CD4-positive, alpha-beta T cell treated with Interleukin-4 for 4 hours (primary cell): ENCODE results near the gene IMPDH1.
A peak's percentile ranks its signal among the peaks of the same experiment; 100 is the strongest.
"Not testable (repeated sequence)": the region's sequence is repeated elsewhere in the genome, so short reads cannot be mapped to it uniquely, and the experiment has no call there.

Source experiments
- DNase-seq: peaks from one replicate; pipeline ENCODE4 v3.0.0-alpha.2; 2020

Gene IMPDH1

DNA sequence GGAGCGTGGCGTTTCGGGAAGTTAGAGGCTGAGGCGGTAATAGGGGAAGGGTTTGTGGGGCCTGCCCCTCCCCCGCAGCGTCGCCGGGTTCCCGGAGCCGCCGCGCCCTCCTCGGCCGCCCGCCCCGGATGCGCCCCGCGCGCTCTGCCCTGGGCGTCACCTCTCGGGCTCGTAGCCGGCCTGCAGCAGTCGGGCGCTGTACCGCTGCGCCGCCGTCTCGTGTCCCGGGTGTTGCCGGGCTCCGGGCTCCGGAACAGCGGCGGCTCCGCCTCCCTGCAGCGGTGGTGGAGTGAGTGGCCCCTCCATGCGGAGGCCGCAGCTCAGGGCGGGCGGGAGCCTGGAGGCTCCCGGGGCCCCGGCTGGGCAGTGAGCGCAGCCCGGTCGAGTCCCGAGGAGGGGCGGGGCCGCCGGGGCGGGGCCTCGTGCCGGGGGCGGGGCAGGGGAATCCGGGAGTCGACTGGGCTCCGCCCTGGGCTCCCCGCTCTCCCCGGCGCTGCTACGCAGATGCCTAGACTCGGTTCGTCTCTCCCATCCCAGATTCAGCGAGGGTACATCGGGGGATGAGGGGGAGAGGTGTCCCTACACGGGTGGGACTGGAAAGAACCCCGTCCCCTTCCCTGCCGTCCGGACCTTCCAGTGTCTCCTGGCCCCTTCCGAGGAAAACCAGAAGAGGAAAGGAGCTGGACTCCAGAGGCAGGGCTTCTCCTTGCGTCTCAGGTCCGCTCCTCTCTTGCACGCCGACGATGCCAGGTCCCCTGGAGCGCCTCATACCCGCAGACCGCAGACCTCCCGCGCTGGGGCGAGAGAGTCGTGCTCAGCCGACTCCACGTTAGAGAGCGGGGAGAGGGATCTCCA lies at the start of gene IMPDH1:
TSS of gene IMPDH1 (minus strand) at position 387 of the 855 bp plus-strand sequence. CDS start at position 306, 81 bp downstream.
- peak; percentile 76 for DNase-seq

DNA sequence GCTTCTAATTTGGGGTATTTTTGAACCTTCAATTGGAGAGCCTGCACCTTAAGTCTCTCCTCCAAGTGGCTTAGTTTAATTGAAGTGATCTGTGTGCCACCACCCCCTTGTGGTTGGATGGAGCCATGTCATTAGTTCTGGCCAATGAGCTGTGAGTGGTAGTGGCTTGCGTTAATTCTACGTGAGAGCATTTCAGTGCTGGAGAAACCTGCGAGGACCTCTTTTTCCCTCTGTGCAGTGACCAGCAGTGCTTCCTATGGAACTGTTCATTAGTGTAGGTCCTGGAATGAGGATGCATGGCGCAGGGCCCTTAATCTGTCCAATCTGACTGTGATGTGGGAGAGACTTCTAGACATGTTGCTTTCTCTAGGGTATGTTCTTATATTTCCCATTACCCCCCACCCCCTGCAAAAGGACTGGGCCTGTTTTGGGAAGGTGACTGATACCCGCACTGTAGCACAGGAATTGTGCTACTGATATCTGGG lies 49.7 kb upstream of the IMPDH1 start:
- peak; percentile 81 for DNase-seq

DNA sequence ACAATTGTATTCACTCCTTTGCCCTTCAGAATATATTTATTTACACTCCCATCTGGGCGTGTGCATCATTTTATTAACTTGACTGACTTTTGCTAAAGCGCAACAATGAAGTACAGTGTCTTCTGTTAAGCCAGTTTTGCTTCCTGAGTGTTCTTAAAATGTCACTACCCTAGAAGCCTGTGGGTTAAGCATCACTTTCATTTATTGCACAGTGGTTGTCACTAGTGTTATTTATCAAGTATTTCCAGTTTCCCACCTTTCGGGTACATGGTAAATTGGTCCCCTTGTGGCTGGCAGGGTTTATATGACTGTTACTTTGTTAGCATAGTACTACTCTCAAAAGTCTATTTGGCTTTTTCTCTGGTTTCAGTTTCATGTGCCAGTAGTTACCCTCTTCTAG lies 49.2 kb upstream of the IMPDH1 start:
- DNase-seq = peak; percentile 23

DNA sequence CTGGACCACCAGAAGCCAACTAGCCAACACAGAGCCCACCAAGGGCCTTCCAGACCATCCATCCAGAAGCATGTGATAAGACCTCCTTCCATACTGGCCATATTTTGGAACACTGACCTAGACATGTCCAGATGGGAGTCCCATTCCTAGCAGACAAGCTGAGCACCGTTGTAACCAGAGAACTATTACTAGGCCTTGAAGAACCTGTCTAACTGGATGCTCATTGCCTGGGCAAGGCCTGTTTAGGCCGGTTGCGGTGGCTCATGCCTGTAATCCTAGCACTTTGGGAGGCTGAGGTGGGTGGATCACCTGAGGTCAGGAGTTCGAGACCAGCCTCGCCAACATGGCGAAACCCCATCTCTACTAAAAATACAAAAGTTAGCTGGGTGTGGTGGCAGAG lies 47.6 kb upstream of the IMPDH1 start:
- not testable (repeated sequence) for DNase-seq

DNA sequence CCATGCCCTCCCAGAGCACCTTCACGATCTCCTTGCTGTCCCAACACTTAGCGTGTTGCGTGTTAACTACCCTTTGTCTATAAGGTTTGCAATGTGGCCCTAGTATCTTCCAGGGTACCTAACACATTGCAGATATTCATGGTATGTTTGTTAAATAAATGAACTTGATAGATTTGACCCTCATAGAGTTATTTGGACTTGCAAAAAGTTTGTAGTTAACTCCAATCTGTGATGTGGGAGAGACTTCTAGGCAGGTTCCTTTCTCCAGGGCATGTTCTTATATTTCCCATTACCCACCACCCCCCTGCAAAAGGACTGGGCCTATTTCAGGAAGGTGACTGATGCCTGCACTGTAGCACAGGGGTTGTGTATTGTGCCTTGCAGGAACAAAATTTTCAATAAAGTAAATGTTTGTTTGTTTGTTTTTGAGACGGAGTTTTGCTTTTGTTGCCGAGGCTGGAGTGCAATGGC lies 46.5 kb upstream of the IMPDH1 start:
- no peak for DNase-seq

DNA sequence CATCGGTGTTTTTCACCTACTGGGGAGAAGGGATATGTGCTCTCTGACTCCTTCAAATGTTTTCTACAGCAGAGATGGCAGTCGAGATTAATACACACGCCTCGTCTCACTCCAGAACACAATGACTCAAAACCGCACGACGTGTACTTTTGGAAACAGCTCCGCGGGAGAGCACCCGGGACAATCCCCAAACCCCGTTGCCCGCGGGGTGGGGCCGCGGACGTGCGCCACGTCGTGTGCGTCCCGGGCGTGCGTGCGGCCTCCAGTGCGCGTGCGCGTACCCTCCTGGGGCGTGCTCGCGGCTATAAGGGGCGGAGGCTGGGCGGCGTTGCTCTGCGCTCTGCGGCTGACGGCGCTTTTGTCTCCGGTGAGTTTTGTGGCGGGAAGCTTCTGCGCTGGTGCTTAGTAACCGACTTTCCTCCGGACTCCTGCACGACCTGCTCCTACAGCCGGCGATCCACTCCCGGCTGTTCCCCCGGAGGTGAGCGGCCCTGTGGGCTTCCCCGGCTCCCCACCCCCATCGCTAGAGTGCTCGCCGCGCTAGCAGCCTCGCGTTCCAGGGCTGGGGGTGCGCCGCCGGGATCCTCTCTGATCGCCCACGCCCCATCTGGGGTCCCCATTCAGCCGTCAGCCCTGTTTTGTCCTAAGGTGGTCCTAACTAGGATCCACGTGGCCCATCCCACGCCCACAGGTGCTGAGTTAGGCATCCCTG lies 45.9 kb upstream of the IMPDH1 start, which contains the start of gene HILPDA:
TSS of gene HILPDA (plus strand) at position 336 of the 712 bp plus-strand sequence. CDS start 1,391 bp downstream, outside the sequence.
- DNase-seq = peak; percentile 94

DNA sequence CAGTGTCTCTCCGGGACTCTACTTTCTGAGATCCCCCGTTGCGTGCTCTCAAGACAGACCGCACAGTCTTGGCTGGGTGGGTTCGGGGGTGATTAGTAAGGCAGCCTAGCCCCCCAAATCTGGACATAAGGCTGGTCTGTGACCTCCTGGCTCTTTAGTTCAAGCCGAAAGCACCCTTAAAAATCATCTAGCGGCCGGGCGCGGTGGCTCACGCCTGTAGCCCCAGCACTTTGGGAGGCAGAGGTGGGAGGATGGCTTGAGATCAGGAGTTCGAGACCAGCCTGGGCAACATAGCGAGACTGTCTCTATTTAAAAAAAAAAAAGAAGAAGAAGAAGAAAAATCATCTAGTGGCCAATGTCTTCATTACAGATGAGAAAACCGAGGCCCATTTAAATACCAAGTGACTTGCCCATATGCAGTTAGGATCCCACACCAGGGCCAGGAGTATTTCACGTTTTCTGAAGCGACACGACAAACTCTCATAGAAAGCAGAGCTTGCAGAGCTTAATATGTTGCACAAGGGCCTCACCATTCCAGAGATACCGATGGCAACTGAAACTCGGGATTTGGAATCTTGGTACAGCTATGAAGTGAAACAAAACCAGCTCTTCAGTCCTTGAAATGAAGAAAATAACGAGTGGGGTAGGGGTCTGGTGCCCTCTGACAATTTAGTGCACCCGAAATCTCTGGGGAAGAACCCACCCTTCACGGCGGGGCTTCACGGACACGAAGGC lies 45.2 kb upstream of the IMPDH1 start:
- no peak for DNase-seq

DNA sequence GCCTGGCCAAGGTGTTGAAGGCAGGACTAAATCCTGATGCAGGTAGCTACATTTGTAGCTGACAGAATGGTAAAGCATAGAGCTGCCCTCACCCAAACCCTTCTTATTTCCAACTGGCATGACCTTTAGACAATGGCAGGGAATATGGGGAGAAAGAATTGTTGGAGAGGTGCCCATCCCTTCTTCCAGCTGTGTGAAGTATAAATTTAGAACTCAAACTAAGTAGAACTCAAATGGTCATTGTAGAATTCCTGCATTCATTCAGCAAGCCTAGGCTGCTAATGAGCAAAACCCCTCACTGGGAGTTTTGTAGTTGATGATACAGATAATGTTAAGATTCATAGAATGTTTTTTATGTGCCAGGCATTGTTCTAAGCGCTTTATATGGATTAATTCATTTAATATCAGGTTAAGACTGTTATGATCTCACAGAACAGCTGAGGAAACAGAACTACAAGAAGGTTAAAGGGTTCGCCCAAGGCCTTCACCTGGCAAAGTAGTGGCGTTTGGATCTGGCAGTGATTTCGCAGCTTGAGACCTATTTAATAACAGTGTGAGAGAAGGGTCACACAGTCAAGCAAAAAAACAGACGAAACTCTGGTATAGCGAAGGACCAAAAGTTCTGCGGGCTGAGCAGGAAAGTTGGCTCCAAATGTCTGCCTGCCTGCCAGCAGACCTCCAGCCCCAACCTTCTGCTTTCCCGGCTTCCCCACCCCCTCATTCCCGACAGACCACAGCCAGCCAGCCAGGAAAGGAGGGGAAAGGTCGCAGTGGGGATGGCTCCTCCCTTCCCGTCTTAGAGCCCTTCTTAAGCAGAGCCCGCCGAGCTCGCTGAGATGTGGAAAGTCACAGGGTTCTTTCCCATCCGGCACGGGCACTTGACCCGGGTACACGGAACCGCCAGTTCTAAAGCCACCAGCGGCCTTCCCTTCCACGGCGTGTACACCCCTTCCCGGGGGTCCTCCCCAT lies 44.3 kb upstream of the IMPDH1 start:
- no peak for DNase-seq

DNA sequence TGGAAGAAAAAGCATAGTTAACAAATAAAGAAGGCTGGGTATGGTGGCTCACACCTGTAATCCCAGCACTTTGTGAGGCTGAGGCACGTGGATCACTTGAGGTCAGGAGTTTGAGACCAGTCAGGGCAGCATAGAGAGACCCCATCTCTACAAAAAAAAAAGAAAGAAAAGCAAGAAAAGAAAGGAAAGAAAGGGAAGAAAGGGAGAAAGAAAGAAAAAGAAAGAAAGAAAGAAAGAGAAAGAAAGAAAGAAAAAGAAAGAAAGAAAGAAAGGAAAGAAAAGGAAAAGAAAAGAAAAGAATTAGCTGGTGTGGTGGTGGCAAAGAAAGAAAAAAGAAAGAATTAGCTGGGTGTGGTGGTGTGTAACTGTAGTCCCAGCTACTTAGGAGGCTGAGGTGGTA lies 42.8 kb upstream of the IMPDH1 start:
- no peak for DNase-seq

DNA sequence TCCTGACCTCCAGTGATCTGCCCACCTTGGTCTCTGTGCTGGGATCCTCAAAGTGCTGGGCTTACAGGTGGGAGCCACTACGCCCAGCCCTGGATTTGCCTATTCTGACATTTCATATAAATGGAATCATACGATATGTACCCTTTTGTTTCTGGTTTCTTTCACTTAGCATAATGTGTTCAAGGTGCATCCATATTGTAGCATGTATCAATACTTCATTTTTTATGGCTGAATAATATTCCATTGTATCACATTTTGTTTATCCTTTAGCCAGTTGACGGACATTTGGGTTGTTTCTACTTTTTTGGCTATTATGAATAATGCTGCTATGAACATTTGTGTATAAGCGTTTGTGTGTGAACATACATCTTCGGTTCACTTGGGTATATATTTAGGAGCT lies 41.1 kb upstream of the IMPDH1 start:
- DNase-seq = no peak

DNA sequence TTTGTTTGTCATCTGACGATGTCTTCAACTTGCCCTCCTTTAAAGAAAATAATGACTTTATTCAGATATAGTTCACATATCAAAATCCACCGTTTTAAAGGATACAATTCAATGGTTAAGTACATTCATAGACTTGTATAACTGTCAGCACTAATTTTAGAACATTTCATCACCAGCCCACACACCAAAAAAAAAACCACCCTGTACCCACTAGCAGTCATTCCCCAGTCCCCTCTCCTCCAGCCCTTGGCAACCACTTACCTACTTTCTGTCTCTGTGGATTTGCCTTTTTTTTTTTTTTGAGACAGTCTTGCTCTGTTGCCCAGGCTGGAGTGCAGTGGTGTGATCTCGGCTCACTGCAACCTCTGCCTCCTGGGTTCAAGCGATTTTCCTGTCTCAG lies 40.6 kb upstream of the IMPDH1 start:
- no peak for DNase-seq

DNA sequence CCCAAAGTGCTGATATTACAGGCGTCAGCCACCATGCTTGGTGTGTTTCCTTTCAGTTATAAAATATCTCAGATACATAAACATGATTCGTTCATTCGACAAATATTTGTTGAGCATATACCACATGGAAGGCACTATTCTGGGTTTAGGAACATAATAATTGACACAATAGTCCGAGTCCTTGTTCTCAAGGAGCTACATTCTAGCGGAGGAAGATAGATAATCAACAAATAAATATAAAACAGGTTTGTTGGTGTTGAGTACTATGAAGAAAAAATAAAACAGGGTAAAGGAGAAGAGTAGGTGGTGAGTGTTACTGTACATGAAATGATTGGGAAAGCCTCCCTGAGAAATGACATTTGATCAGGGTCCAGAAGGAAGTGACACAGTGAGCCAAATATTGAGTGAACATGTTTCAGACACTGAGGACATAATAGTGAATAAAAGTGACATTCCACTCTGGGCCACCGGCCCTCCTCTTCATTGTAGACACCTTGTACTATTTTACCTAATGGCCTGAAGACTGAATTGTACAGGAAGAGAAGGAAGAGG lies 39.0 kb upstream of the IMPDH1 start:
- no peak for DNase-seq

DNA sequence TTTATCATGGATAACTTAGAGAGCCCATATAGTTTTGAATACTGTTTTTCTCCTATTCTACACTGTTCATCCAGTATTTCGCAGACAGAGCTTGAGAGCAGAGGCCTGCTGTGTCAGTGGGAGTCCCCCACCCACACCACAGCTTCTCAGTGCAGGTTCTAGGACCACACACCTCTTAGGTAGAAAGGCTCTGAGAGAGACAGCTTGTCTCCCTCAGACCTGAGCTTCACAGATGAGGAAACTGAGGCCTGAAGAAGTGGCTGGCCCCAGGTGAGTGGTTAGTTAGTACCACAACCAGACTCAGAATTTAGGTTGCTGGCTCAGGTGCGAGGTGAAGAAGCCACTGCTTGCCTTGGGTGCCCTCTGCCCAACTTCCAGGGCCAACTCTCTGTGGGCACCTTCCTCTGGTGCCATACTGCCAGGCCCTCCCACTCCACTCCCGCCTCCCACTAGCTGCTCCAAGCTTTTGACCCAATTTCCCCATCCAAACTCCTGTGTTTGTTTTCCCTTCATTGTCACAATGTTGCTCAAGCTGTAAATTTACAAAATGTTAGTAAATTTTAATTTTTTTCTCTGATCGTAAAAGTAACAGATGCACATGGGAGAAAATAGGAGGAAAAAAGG lies 38.3 kb upstream of the IMPDH1 start:
- DNase-seq = no peak

DNA sequence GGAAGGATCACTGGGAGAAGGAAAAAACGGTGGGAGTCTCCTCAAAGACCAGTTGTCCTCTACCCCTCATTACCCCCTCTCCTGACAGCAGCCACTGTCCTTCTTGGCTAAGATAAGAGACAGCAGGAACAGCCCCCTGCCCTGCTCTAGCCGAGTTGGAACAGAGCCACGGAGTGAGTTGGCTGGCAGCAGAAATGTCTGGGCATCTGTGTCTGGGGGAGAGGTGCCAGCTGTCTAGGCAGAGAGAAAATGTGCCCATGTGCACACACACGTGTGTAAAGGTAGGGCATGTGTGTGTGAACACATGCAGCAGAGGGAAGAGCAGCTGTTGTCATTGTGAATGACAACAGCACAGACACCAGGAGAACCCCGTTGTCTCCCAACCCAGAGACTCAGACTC lies 36.5 kb upstream of the IMPDH1 start:
- DNase-seq = no peak

DNA sequence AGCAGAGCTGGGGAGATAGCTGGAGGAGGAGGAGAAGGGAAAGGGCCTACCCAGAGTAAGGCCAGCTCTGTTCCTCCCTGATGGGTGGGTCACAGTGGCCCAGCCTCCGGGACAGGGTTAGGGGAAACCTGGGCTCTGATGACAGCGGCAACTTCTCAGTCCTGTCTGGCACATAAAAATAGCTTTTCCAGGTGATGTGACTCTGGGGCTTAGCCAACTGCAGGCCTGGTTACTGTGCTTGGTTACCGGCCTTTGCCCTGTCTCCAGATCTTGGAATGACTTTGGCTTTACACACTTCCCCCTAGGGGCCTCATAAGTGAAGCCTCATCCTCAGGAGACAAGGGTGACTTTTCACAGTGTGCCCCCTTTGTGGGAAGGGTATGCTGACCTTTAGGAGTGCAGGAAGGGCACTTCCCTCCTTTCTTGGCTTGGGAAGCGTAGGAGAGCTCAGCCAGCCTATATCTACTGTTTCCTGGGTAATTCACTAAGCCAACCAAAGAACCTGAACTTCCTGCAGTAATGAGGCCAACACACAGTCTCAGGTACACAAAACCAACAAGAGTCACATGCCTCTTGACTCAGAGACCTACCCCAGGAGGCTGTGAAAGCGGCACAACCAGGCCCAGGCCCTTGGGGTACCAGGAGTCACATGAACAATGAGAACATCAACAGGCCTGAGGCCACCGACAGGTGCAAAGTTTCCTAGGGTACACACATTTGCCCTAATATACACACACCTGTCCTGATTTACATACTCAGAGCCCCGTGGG lies 34.2 kb upstream of the IMPDH1 start:
- DNase-seq = no peak

DNA sequence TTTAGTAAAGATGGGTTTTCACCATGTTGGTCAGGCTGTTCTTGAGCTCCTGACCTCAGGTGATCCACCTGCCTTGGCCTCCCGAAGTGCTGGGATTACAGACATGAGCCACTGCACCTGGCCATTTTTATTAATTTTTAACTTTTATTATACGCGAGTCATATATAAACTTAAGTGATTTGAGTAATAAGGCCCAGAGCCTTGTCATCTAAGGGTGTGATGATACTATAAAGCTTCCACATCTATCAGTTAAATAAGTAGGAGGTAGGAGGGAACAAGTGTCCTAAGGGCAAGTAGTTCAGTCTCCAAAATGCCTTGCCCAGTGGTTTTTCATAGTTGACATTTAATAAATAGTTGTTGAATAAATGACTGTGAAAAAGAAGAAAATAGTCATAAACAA lies 32.6 kb upstream of the IMPDH1 start:
- DNase-seq = no peak

DNA sequence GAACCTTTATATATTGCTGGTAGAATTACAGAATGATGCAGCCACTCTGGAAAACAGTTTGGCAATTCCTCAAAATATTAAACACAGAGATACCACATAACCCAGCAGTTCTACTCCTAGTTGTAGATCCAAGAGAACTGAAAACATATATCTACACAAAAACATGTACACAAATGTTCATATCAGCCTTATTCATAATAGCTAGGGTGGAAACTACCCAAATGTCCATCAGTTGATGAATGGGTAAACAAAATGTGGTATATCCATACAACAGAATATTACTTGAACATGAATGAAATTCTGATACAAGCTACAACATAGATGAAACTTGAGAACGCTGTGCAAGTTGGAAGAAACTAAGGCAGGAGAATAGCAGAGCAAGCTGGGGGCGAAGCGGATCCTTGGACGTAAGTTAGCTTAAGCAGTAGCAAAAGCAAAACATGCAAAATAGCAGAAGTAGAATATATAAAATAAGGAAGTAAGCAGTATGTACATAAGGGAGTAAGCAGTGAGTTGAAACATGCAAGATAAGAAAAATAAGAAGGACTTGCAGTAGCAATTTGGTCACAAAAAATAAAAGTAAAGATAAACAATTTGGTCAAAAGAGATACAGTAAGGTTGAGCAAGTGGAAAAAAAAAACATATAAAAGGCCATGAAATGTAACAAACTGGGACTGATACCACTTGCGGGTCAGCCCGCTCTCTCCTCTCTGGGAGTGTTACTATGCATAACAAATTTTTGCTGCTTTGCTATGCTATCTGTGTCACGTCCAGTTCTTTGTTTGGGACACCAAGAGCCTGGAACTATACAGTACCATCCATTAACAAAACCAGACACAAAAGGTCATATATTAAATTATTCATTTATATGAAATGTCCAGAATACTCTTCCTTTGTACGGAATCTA lies 27.9 kb upstream of the IMPDH1 start:
- no peak for DNase-seq

DNA sequence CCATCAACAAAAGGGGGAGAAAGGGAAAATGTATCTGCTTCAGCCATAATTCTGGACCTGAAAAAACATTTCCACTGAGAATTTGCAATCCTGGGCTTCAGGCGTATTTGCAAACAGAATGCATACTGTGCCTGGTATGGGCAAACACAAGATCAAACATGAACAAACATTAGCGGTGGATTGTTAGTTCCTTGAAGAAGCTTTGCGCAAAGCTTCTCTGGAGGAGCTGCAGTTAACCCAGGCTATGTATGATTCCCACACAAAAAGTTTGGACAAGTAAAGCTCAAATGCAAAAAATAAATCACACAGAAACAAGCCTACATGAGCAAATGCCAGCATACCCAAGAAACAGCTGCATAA lies 25.5 kb upstream of the IMPDH1 start:
- DNase-seq = no peak
